ENCODE data around the gene TOX2. TPM values are rescaled to one million over a fixed set of nuclear protein-coding genes. Genes with fewer than 3 reads are reported as not detected.

The TOX2 gene
- total RNA-seq, 4 donors from 2014 or later: 0.20 to 0.42 TPM; not detected in 2

- intact Hi-C loops (cut with DNase I; ENCODE audit: low total_unique reads): no loop called here
- in situ Hi-C loops (cut with MboI; ENCODE audit: low sequenced_read_pairs in 4 of 4): no loop called here
Measured at GRCh38 chr20:43939762-43940121, 25.1 kb downstream of the TOX2 start.

DNA sequence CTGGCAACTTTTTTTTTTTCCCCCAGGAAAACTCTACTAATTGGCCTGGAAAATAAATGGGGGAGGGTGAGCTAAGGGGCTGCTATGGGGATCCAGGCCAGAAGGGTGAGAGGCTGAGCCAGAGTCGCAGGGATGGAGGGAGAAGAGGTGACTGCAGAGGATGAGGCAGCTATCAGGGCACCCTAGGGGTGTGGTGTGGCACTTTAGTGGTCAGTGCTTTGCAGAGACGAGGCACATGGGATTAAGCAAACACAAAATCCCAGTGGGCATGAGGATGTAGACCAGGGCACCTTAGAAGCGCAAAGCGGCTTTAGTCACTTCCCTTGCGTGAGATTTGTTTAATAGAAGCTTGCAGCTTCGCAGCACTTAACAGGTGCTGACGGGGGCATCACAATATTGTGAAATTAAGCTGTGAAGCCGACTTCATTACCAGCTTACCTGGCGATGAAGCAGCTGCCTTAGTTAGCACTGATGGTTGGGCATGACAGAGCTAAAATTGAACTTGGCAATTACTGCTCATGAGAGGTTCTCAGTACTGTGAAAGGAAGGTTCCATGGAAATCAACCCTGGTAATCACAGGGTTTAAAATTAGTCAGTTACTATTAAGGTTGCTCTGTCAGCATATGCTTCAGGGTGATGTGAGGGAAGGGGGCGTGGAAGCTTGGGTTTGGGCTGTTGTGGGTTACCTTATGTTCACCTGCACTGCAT lies 26.0 kb downstream of the TOX2 start:
- H3K9me3 ChIP-seq: no peaks in the 10 kb centered on the region
- in situ Hi-C loops (cut with MboI; ENCODE audit: low sequenced_read_pairs in 4 of 4) (no loop called here), intact Hi-C loops (cut with DNase I; ENCODE audit: low total_unique reads) (no loop called here)

More at GRCh38 chr20:43939762-43940121, 25.1 kb downstream of the TOX2 start:
- DNase-seq (no peak), ATAC-seq (no peak)
- H3K4me3 ChIP-seq: no peak overlapping the region
- H3K4me1 ChIP-seq: no peaks in the 10 kb centered on the region
- no peaks in the 10 kb centered on the region for H3K36me3 ChIP-seq
- TF ChIP-seq POLR2A (IDR thresholded peaks at IDR 0.05) (no peak), CTCF (IDR thresholded peaks at IDR 0.05 in 4 of 5, conservative IDR thresholded peaks at IDR 0.05 in 1 of 5) (no peak)
- no peaks in the 10 kb centered on the region for H3K27me3 ChIP-seq
- H3K9me3 ChIP-seq: no peaks in the 10 kb centered on the region
- H3K27ac ChIP-seq: no peak overlapping the region

GRCh38 chr20:43941476-43942200 lies 27.0 kb downstream of the TOX2 start:
- Histone ChIP-seq H3K36me3 (no peaks in the 10 kb centered on the region), H3K27me3 (no peaks in the 10 kb centered on the region), H3K27ac (no peak overlapping the region), H3K4me3 (no peak overlapping the region), H3K4me1 (no peaks in the 10 kb centered on the region), H3K9me3 (no peaks in the 10 kb centered on the region)
- intact Hi-C loops (cut with DNase I; ENCODE audit: low total_unique reads): no loop called here
- DNase-seq (no peak), ATAC-seq (no peak)
- TF ChIP-seq CTCF (IDR thresholded peaks at IDR 0.05 in 4 of 5, conservative IDR thresholded peaks at IDR 0.05 in 1 of 5): no peak
- TF ChIP-seq POLR2A (IDR thresholded peaks at IDR 0.05): no peak
- in situ Hi-C loops (cut with MboI; ENCODE audit: low sequenced_read_pairs in 4 of 4): no loop called here

More for the DNA sequence above, 26.0 kb downstream of the TOX2 start:
- no peak for ATAC-seq
- Histone ChIP-seq H3K27me3 (no peaks in the 10 kb centered on the region), H3K27ac (no peak overlapping the region), H3K4me1 (no peaks in the 10 kb centered on the region), H3K4me3 (no peak overlapping the region), H3K36me3 (no peaks in the 10 kb centered on the region)
- DNase-seq: no peak
- no peak for TF ChIP-seq POLR2A (IDR thresholded peaks at IDR 0.05)

DNA sequence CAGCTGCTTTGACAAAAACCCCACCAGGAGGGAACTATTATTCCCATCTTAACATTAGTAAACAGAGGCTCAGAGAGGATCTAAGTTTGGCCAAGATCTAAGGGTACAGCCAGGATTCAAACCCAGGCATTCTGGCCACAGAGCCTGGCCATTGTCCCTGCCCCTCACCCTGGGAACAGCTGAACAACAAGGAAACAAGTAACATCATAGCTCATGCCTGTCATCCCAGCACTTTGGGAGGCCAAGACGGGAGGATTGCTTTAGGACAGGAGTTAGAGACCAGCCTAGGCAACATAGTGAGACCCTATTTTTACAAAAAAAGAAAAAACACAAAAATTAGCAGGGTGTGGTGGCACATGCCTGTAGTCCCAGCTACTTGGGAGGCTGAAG lies 27.5 kb downstream of the TOX2 start:
- H3K4me1 ChIP-seq: no peaks in the 10 kb centered on the region
- intact Hi-C loops (cut with DNase I; ENCODE audit: low total_unique reads) (no loop called here), in situ Hi-C loops (cut with MboI; ENCODE audit: low sequenced_read_pairs in 4 of 4) (no loop called here)
- no peak for TF ChIP-seq POLR2A (IDR thresholded peaks at IDR 0.05)
- no peak for TF ChIP-seq CTCF (IDR thresholded peaks at IDR 0.05 in 4 of 5, conservative IDR thresholded peaks at IDR 0.05 in 1 of 5)
- ATAC-seq (no peak), DNase-seq (no peak)
- no peaks in the 10 kb centered on the region for H3K36me3 ChIP-seq
- H3K27ac ChIP-seq: no peak overlapping the region
- H3K27me3 ChIP-seq: no peaks in the 10 kb centered on the region
- H3K9me3 ChIP-seq: no peaks in the 10 kb centered on the region
- H3K4me3 ChIP-seq: no peak overlapping the region

DNA sequence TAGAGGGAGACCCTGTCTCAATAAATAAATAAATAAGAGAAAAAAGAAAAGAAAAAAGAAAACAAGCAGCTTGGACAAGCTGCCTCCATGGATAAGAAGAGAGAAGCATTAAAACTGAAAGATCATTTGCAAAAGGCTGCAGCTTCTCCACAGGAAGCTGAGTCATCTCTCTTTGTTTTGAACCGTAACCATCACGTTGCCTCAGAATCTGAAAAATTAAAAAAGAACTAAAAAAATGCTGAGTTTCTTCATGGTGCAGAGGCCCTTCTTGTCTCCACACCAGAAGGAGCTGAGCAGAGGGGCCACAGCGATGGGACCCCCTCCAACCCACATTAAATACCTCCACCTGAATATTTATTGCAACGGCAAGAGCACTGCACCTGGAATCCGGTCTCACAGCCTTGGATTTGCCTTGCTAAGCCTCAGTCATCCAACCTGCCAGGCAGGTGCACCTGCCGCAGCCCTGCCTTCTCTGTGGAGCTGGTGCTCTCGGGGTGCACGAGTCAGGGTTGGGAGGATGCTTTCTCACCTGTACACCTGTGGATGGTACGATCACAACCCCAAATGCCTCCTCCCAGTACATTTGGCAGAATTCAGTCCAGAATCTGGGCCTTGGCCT lies 28.1 kb downstream of the TOX2 start:
- DNase-seq (no peak), ATAC-seq (no peak)
- Histone ChIP-seq H3K27ac (no peak overlapping the region), H3K9me3 (no peaks in the 10 kb centered on the region), H3K27me3 (no peaks in the 10 kb centered on the region), H3K4me3 (no peak overlapping the region), H3K4me1 (no peaks in the 10 kb centered on the region), H3K36me3 (no peaks in the 10 kb centered on the region)
- TF ChIP-seq CTCF (IDR thresholded peaks at IDR 0.05 in 4 of 5, conservative IDR thresholded peaks at IDR 0.05 in 1 of 5): no peak
- no peak for TF ChIP-seq POLR2A (IDR thresholded peaks at IDR 0.05)
- intact Hi-C loops (cut with DNase I; ENCODE audit: low total_unique reads): no loop called here
- in situ Hi-C loops (cut with MboI; ENCODE audit: low sequenced_read_pairs in 4 of 4): no loop called here

Data from gastrocnemius medialis (tissue), 4 donors.